SK-N-MC (cell line): Measurements from ENCODE around the gene CPB1.

Source experiments
- EZH2 ChIP-seq: fragments of 200-600 bp; sonication (generic); IDR thresholded peaks from one replicate; pipeline ENCODE4 v1.6.1; 2017; ENCODE audit warnings: antibody characterized with exemption
- POLR2AphosphoS5 ChIP-seq: IDR thresholded peaks from 2 replicates; pipeline ENCODE4 v1.6.1; 2012; ENCODE audit warnings: mild to moderate bottlenecking, low read depth, low read length, borderline replicate concordance

- TF ChIP-seq POLR2AphosphoS5 (no peak), EZH2 (no peak)
These were observed 53.1 kb downstream of the CPB1 start for GRCh38 chr3:148880681-148881080.
